ENCODE data around the gene LSM4. TPM values are rescaled to one million over a fixed set of nuclear protein-coding genes. Genes with fewer than 3 reads are reported as not detected.

LSM4 gene
- total and polyA plus RNA-seq, 2 of the 4 experiments (the other 2 are of a cell fraction) = 44.8 to 118 TPM

- H3K18ac ChIP-seq (ENCODE audit: low read depth, low read length) = no peak overlapping the region
- H3K9me3 ChIP-seq (ENCODE audit: control insufficient read depth, insufficient read depth, low read length) = no peaks in the 10 kb centered on the region
- peaks cover 2% of the 10 kb centered on the region; the same call in 1 of the 2 replicates for H3K36me3 ChIP-seq (ENCODE audit: control insufficient read depth, insufficient read depth, low read length)
- ChIA-PET CTCF (interaction anchor here (1.5 to 1.8 kb wide), 2 partner anchors 10 to 59 kb away, joined by 5 to 8 read pairs; no protein-coding TSS in a partner anchor), POLR2A (ENCODE audit: unreplicated experiment) (no interaction called here)
- peaks cover 4% of the 10 kb centered on the region; the same call in 1 of the 2 replicates for H3K9me1 ChIP-seq (ENCODE audit: insufficient read depth, low read length)
- no peak overlapping the region for H3K4me3 ChIP-seq (ENCODE audit: insufficient read depth, low read depth, low read length)
- H4K20me1 ChIP-seq (ENCODE audit: insufficient read depth, low read length) = peaks cover 4% of the 10 kb centered on the region; the same call in 1 of the 2 replicates
- H2BK120ac ChIP-seq (ENCODE audit: low read depth, low read length) = no peak overlapping the region
- no peak for TF ChIP-seq BHLHE40 (IDR thresholded peaks at IDR 0.05; ENCODE audit: low read depth, low read length)
- no peak for TF ChIP-seq NFE2L2 (IDR thresholded peaks at IDR 0.05; ENCODE audit: low read depth, low read length)
- no peak for TF ChIP-seq USF2 (IDR thresholded peaks at IDR 0.05; ENCODE audit: low read depth, low read length)
- TF ChIP-seq RCOR1 (IDR thresholded peaks at IDR 0.05; ENCODE audit: insufficient replicate concordance, low read length) = no peak
- no peak for TF ChIP-seq CEBPB (IDR thresholded peaks at IDR 0.05; ENCODE audit: low read depth, low read length)
- TF ChIP-seq MAZ (IDR thresholded peaks at IDR 0.05; ENCODE audit: borderline replicate concordance, low read depth, low read length) = no peak
- no peak for TF ChIP-seq SMC3 (IDR thresholded peaks at IDR 0.05; ENCODE audit: low read depth, low read length)
- no peak for TF ChIP-seq ELK1 (IDR thresholded peaks at IDR 0.05; ENCODE audit: borderline replicate concordance, low read depth, low read length)
- TF ChIP-seq FOS (IDR thresholded peaks at IDR 0.05; ENCODE audit: low read depth, low read length) = no peak
- TF ChIP-seq RFX5 (IDR thresholded peaks at IDR 0.05; ENCODE audit: low read depth, low read length) = no peak
- no peak for TF ChIP-seq RAD21 (IDR thresholded peaks at IDR 0.05; ENCODE audit: low read length)
- TF ChIP-seq CHD1 (IDR thresholded peaks at IDR 0.05; ENCODE audit: low read depth, low read length) = no peak
- no peak for TF ChIP-seq MXI1 (IDR thresholded peaks at IDR 0.05; ENCODE audit: borderline replicate concordance, low read depth, low read length)
- no peak for TF ChIP-seq MAFK (IDR thresholded peaks at IDR 0.05; ENCODE audit: low read depth, low read length)
- no peak for TF ChIP-seq POLR2A (IDR thresholded peaks at IDR 0.05; ENCODE audit: low read depth, low read length)
- TF ChIP-seq CTCF (conservative IDR thresholded peaks at IDR 0.05; ENCODE audit: low read depth, low read length) = no peak
- DNase-seq (no peak), ATAC-seq (ENCODE audit: low read depth) (no peak)
- no peak overlapping the region for H2AK5ac ChIP-seq (ENCODE audit: low read depth, low read length)
- dilution Hi-C loops (cut with HindIII; ENCODE audit: low sequenced_read_pairs, unreplicated experiment) (no loop called here), intact Hi-C loops (cut with micrococcal nuclease) (no loop called here), in situ Hi-C loops (cut with MboI; ENCODE audit: low sequenced_read_pairs) (no loop called here)
- H3K4me2 ChIP-seq (ENCODE audit: low read depth, low read length) = no peak overlapping the region
- no peak overlapping the region for H2BK5ac ChIP-seq (ENCODE audit: low read depth, low read length, poor library complexity, severe bottlenecking)
- H3K9ac ChIP-seq (ENCODE audit: low read depth, low read length) = no peak overlapping the region
- WGBS, 2 experiments (ENCODE audit: extremely low coverage in 2 of 2, insufficient read length in 1 of 2) = no CpG with 5 or more reads among the region's 9 CpGs
- no peak overlapping the region for H2BK15ac ChIP-seq (ENCODE audit: low read depth, low read length)
- H3K14ac ChIP-seq (replicated peaks; ENCODE audit: low read depth, low read length) = no peak overlapping the region
- H3K23ac ChIP-seq (ENCODE audit: low read depth, low read length) = no peak overlapping the region
- H2AK9ac ChIP-seq (replicated peaks; ENCODE audit: low read depth, low read length, poor library complexity) = no peak overlapping the region
- no peak overlapping the region for H4K8ac ChIP-seq (ENCODE audit: low read depth in 2 of 2, low read length in 2 of 2)
- peaks cover 6% of the 10 kb centered on the region for H3K4me1 ChIP-seq (ENCODE audit: control insufficient read depth, insufficient read depth, low read length)
- H3K56ac ChIP-seq (ENCODE audit: extremely low read depth, insufficient read depth, low read length) = no peak overlapping the region
- no TSS peak for BruUV-seq (replicated peaks)
- H4K91ac ChIP-seq (ENCODE audit: insufficient read depth, low read depth, low read length) = no peak overlapping the region
- H2BK20ac ChIP-seq (ENCODE audit: low read depth, low read length) = no peak overlapping the region
- no peak overlapping the region for H3K4ac ChIP-seq (ENCODE audit: low read depth, low read length)
- H3K27me3 ChIP-seq (ENCODE audit: control insufficient read depth, insufficient read depth, low read length) = no peaks in the 10 kb centered on the region
- H3K79me1 ChIP-seq (ENCODE audit: low read depth in 1 of 2, low read length in 2 of 2) = peaks cover 0 to 18% of the 10 kb centered on the region in 2 experiments; a peak in 3 of 4 replicates
- H2AFZ ChIP-seq (replicated peaks; ENCODE audit: low read length, poor library complexity) = no peak overlapping the region
- no peak overlapping the region for H4K5ac ChIP-seq (ENCODE audit: low read depth, low read length)
- no peak overlapping the region for H3K27ac ChIP-seq (ENCODE audit: insufficient read depth, low read length)
These were observed 15.7 kb upstream of the LSM4 start for GRCh38 chr19:18338541-18338940.

Data from IMR-90 (cell line).